GM19328 (cell line): ENCODE data around the gene OR10A6.

Experiments
- ATAC-seq: cut with Tn5 transposase; IDR thresholded peaks from one replicate; pipeline ENCODE4 v1.9.1; 2021; ENCODE audit warnings: mild to moderate bottlenecking, moderate library complexity; ENCODE audit not compliant: unreplicated experiment

Gene OR10A6

GRCh38 chr11:7882860-7883259 lies 48.2 kb downstream of the OR10A6 start:
- no peak for ATAC-seq
